ENCODE measurements around the gene HPS1. TPM values are rescaled to one million over a fixed set of nuclear protein-coding genes. Genes with fewer than 3 reads are reported as not detected.

Gene HPS1
- total RNA-seq, 2 experiments from 2014 or later: 44.7 to 46.6 TPM

DNA sequence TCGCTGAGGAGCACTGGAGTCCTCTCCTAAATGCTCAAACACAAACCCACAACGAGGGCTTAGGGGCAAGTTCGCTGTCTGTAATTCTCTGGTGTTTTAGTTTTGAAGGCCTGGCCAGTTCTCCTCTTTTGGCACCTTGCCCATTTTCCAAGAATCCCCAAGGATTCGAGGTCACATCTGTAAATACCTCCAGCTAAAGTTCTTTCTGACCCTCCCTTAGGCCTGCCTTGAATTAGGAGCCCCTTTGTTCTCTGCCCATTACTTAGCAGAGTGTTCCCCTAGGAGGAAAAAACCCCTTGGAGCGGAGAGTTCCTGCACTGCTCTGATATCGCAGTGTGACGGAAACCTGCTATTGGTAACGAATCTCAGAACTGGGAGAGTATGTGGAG, 31.0 kb downstream of the HPS1 start:
- Mint-ChIP-seq H3K27ac (no peak overlapping the region), H3K36me3 (peaks cover 2% of the 10 kb centered on the region), H3K4me3 (no peak overlapping the region), H3K4me1 (peaks cover 19% of the 10 kb centered on the region), H3K9me3 (no peaks in the 10 kb centered on the region), H3K27me3 (no peaks in the 10 kb centered on the region)
- DNase-seq: no peak

DNA sequence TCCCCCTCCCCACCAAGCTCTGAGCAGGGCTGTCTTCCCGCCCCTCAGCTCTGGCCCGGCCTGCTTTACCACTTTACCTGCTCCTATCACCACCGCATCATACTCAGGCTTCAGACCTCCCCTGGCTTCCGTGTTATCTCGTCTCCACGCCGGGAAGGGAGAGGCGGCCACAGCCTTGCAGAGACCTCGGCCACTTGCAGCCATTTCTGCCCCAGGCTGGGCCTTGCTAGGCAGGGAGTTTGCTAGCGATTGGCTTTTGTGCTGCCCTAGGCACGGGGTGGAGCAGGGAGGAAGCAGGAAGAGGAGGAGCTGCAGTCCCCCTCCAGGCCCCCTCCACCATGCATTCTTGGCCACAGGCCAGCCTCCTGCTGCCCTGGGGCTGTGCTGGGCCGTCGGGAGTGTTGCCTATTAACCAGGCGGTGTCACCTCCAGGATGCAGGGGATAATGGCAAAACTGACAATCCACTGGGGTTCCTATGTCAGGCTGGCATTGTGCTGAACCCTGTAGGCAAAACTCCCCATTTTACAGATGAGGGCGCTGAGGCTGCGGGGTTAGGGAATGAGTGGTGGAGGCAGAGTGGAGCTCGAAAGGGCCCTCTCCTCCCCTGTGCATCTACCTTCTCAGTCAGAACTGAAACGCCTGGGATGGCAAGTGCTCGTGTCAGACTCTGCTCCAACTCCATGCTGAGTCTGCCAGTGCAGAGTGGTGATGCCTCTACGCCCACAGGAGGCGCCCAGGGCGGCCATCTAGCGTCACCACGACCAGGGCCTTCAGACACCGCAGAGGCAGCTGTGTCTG, 31.6 kb downstream of the HPS1 start, which contains the start of gene PYROXD2:
PYROXD2 (minus strand) TSS at position 251 of the 799 bp plus-strand sequence; CDS start at position 204, 47 bp downstream.
- H3K36me3 Mint-ChIP-seq: peaks cover 2% of the 10 kb centered on the region
- no peaks in the 10 kb centered on the region for H3K27me3 Mint-ChIP-seq
- H3K4me3 Mint-ChIP-seq: peak within 1 kb of the TSS; percentile 91

DNA sequence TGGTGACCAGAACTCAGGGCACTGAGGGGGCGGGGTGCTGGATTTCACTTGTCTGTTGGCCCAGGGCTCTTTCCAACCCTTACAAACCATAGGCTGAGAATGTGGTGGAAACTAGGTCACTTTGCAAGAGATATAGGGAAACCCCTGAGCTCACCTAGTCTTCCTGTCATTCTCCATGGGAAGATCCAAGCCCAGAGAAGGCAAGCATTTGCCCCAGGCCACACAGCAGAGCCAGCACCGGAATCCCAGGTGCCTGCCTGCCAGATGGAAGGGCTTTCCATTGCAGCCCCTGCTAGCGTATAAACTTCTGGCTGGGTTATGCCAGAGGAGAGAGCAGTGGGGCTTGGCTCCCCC, 32.2 kb downstream of the HPS1 start:
- H3K27me3 Mint-ChIP-seq: no peaks in the 10 kb centered on the region
- H3K4me3 Mint-ChIP-seq: peak overlapping the region; percentile 91
- H3K9me3 Mint-ChIP-seq: no peaks in the 10 kb centered on the region
- H3K27ac Mint-ChIP-seq: peak overlapping the region; percentile 93
- DNase-seq: no peak
- peaks cover 2% of the 10 kb centered on the region for H3K36me3 Mint-ChIP-seq
- H3K4me1 Mint-ChIP-seq: peaks cover 19% of the 10 kb centered on the region

More for the DNA sequence above, 31.6 kb downstream of the HPS1 start, which contains the start of gene PYROXD2:
- no peaks in the 10 kb centered on the region for H3K9me3 Mint-ChIP-seq
- H3K4me1 Mint-ChIP-seq: peaks cover 19% of the 10 kb centered on the region
- H3K27ac Mint-ChIP-seq: peak within 1 kb of the TSS; percentile 93
- peak; percentile 40 for DNase-seq

DNA sequence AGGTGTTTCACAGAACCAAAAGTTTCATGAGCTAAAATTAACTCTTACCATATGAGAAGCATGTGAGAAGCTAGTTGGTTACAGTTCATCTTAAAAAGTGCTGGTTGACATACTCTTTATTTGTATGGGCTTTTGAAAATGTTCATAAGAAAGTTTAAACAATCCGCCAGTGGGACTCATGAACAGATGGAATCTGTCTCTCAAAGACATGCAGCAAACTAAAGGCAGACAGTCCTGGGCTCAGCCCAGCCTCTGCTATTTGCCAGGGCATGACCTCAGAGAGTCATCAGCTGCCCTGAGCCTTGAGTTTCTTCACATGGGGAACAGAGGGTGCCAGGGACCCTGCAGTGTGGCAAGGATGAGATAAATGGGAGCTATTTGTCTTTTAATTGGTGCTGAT, 35.0 kb downstream of the HPS1 start:
- Mint-ChIP-seq H3K27me3 (no peaks in the 10 kb centered on the region), H3K36me3 (peaks cover 2% of the 10 kb centered on the region), H3K4me3 (no peak overlapping the region), H3K9me3 (no peaks in the 10 kb centered on the region), H3K4me1 (peaks cover 19% of the 10 kb centered on the region), H3K27ac (no peak overlapping the region)
- DNase-seq: no peak

DNA sequence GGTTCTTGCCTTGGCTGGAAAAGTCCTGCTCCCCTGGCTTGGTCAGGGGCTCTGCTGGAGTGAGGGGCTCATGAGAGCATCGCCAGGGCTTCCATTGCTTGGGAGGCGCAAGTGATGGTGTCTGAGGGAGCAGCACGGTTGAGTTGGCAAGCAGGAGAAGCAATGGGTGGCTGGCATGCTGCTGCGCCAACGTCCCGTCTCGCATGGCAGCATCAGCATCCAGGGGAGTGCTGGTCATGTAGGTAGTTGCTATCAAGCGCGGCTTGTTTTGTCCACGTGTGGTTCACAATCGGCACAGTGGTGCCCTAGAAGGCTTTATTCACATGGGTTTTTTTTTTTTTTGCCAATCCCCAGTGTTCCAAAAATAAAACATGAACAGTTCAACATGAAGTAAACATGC, 35.6 kb downstream of the HPS1 start:
- no peak overlapping the region for H3K4me3 Mint-ChIP-seq
- H3K36me3 Mint-ChIP-seq: peaks cover 2% of the 10 kb centered on the region
- peaks cover 19% of the 10 kb centered on the region for H3K4me1 Mint-ChIP-seq
- H3K9me3 Mint-ChIP-seq: no peaks in the 10 kb centered on the region
- H3K27ac Mint-ChIP-seq: no peak overlapping the region
- H3K27me3 Mint-ChIP-seq: no peaks in the 10 kb centered on the region
- no peak for DNase-seq

DNA sequence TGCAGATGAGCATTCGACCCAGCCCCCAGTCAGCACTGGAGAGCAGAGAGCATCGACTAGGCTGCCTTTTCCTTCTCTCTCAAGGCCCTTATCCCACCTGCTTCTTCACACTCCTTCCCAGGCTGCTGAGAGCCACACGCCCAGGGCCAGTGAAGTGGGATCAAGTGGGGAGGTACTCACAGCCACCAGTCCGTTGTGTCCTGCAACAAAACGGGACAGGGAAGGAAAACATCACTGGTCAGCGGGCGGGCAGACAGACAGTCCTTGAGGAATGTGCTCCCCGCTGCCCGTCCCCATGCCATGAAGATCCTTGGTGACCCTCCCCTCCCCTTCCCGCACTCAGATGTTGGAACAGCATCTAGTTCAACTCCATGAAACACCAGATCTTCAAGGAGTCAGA, 36.0 kb downstream of the HPS1 start:
- H3K27me3 Mint-ChIP-seq: no peaks in the 10 kb centered on the region
- no peak overlapping the region for H3K27ac Mint-ChIP-seq
- H3K9me3 Mint-ChIP-seq: no peaks in the 10 kb centered on the region
- H3K36me3 Mint-ChIP-seq: peaks cover 2% of the 10 kb centered on the region
- no peak overlapping the region for H3K4me3 Mint-ChIP-seq
- DNase-seq: no peak
- H3K4me1 Mint-ChIP-seq: peaks cover 19% of the 10 kb centered on the region

DNA sequence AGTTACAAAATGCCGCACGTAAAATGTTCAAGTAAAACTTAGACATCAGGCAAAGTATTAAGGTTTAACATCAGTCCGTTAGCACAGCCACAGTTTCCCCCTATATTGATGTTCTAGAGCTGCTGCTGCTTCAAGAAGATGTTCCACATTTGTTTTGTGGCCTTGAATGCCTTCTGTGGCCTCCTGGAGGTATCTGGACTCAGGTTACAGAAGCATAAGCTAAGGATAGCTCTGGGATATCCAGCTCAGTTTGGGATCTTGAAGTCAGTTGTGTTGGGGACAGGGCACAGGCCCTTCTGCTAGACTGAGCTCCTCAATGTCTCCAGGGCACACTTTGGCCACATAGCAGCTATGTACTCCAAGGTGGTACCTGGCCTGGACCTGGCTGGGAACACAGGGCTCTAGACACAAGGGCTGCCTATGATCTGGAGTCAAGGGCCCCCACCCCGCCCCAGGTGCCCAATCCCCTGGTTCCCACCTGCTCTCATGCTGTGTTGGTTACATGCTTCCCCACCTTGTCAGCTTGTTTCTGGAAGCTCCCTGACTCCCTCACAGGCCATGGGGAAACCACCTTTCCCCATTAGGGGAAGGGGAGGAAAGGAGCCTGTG, 36.5 kb downstream of the HPS1 start:
- Mint-ChIP-seq H3K36me3 (peaks cover 2% of the 10 kb centered on the region), H3K27ac (no peak overlapping the region), H3K9me3 (no peaks in the 10 kb centered on the region), H3K27me3 (no peaks in the 10 kb centered on the region), H3K4me1 (peaks cover 17% of the 10 kb centered on the region), H3K4me3 (no peak overlapping the region)
- DNase-seq: no peak

DNA sequence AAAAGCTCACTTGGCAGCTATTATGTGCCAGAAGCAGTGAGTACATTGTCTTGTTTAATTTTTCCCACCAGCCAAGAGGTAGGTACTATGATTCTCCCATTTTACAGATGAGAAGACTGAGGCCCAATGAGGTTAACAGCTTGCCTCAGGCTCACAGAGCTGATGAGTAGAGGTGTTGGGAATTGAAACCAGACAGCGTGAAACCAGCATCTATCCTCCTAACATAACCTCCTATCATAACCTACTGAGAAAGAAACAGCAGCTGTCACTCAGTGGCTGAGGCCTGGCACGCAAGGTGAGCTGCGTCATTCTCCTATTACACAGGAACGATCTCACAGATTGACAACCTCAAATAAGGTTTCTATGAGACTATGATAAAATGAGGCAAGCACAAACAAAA, 37.9 kb downstream of the HPS1 start:
- peaks cover 14% of the 10 kb centered on the region for H3K4me1 Mint-ChIP-seq
- no peaks in the 10 kb centered on the region for H3K9me3 Mint-ChIP-seq
- no peak for DNase-seq
- H3K36me3 Mint-ChIP-seq: no peaks in the 10 kb centered on the region
- H3K27me3 Mint-ChIP-seq: no peaks in the 10 kb centered on the region
- H3K27ac Mint-ChIP-seq: no peak overlapping the region
- H3K4me3 Mint-ChIP-seq: no peak overlapping the region

DNA sequence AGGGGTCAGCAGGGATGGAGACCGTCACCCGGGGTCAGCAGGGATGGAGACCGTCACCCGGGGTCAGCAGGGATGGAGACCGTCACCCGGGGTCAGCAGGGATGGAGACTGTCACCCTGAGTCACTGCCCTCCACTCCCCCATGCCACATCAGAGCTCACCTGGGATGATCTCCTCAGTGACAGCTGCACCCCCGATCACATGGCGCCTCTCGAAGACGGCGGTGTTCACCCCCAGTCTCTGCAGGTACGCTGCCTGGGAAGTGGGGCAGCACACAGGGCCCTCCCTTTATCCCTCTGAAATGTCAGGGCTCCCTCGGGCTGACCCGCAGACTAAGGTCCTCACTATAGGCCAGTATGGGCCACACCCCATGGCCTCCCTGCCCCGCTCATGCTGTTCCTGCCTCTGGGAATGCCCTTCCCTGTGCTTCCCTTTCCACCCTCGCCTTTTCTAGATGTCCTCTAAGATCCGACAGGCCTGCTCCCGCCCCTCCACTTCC, 38.9 kb downstream of the HPS1 start:
- Mint-ChIP-seq H3K9me3 (no peaks in the 10 kb centered on the region), H3K27ac (no peak overlapping the region), H3K4me1 (peaks cover 18% of the 10 kb centered on the region), H3K27me3 (no peaks in the 10 kb centered on the region), H3K4me3 (no peak overlapping the region), H3K36me3 (peaks cover 4% of the 10 kb centered on the region)
- DNase-seq: no peak

DNA sequence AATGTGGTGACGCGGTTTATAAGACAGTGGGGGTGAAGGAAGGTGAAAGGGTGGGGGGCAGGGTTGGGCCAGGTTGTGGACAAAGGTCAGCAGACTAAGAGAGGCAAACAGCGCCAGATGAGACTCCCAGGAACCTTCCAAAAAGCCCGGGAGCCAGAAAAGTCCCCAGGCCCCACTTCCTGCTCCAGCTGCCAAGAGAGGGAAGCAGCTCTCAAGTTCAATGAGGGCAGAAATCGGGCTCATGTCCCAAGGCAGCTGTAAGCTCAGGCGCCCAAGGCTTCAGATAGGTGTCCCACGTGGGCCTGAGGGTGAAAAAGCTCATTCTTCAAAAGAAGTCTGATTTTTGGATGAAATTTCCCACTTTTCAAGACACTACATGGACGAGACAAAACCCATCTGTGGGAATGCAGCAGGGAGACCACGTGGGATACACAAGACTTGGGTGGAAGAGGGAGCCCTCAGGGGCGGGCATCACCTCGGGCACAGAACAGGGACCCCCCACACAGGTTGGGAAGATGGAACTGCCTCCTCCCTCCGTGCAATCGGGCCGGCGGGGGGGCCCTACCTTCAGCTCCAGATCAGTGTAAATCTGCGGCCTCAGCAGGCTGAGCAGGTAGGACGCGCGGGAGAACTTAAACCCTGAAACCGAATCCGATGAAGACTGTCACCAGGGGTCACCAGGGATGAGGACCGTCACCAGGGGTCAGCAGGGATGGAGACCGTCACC, 39.6 kb downstream of the HPS1 start:
- peaks cover 15% of the 10 kb centered on the region for H3K4me1 Mint-ChIP-seq

DNA sequence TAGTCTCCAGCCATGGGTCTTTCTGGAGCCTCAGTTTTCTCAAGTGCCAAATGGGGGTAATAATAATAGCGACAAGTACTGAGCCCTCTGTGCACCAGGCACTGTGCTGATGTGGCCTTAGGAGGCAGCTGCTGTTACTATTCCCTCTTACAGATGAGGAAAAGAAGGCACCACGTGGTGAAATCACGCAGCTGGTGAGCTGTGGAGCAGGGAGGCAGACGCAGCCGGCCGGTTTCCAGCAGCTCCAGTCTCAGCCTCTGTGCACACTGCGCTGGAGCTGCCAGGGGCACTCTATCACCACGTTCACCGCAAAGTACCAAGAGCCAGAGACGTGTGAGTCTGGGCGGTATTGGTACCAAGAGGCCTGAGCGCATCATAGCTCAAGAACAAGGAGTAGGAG, 41.3 kb downstream of the HPS1 start:
- peaks cover 7% of the 10 kb centered on the region for H3K36me3 Mint-ChIP-seq
- no peak overlapping the region for H3K27ac Mint-ChIP-seq
- peaks cover 15% of the 10 kb centered on the region for H3K4me1 Mint-ChIP-seq
- H3K9me3 Mint-ChIP-seq: no peaks in the 10 kb centered on the region
- H3K4me3 Mint-ChIP-seq: no peak overlapping the region
- DNase-seq: no peak
- no peaks in the 10 kb centered on the region for H3K27me3 Mint-ChIP-seq

More for the DNA sequence above, 39.6 kb downstream of the HPS1 start:
- Mint-ChIP-seq H3K27me3 (no peaks in the 10 kb centered on the region), H3K36me3 (peaks cover 7% of the 10 kb centered on the region), H3K27ac (no peak overlapping the region), H3K4me3 (no peak overlapping the region), H3K9me3 (no peaks in the 10 kb centered on the region)
- no peak for DNase-seq

DNA sequence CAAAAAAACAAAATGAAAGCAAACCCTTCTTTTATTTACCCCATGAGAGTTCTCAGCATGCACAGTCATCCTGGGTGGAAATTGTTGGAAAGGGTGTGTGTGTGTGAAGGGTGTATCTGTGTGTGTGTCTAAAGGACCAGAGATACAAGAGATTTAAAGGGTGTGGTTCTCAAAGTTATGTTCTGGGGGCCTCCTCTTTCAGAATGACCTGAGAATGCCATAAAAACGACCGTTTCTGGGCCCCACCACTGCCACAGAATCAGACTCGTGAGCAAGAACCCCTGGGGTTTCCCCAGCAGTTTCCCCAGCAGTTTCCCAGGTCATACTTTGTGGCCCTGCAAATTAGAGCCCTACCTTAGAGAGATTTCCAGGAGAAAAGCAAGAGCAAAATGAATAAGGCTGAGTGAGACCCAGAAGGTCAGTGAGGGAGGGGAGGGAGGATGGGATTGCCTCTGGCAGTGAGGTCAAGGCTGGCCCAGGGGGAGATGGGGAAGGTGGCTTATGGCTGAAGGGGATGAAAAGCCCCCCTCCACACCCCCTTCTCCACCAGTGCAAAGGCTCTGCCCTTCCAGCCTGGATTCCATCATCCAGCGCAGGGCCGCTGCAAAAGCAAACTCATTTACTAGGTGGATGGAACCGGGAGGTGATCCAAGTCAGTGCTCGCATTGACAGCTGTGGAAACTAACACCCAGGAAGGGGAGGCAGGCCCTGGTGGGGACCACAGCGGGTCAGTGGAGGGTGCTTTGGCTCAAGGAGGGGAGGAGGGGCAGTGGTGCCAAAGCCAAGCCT, 42.0 kb downstream of the HPS1 start:
- DNase-seq: peak; percentile 14
- no peaks in the 10 kb centered on the region for H3K9me3 Mint-ChIP-seq
- H3K4me3 Mint-ChIP-seq: no peak overlapping the region
- H3K27me3 Mint-ChIP-seq: no peaks in the 10 kb centered on the region
- H3K36me3 Mint-ChIP-seq: peaks cover 7% of the 10 kb centered on the region
- H3K27ac Mint-ChIP-seq: peak overlapping the region; percentile 61
- H3K4me1 Mint-ChIP-seq: peaks cover 15% of the 10 kb centered on the region

DNA sequence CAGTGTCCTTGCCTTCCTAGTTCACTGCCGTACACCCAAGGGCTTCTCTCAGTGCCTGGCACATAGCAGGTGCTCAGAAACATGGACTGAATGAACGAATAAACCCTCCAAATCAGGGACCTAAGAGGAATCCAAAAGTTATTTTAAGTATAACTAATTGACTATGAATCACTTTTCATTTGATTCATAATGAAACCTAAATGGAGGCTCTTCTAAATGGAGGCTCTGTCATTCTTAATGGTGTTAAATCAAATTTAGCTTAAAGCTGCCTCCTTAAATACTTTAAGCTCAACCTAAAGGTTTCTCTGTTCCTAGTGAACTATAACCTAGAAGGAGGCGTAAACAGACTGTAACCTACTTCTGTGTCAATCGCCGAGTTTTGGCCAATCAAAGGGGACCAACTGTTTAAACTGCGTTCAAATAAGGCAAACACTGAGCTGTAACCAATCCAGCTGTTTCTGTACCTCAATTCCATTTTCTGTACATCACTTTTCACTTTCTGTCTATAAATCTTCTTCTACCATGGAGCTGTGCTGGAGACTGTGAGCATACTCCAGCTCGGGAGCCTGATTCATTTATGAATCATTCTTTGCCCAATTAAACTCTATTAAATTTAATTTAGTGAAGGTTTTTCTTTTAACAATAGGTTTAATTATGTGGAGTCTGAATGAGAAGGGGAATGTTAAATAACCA, 42.8 kb downstream of the HPS1 start:
- Mint-ChIP-seq H3K4me3 (no peak overlapping the region), H3K36me3 (peaks cover 7% of the 10 kb centered on the region), H3K4me1 (peaks cover 15% of the 10 kb centered on the region)

More for the DNA sequence above, 42.8 kb downstream of the HPS1 start:
- H3K27ac Mint-ChIP-seq: peak overlapping the region; percentile 84
- no peaks in the 10 kb centered on the region for H3K9me3 Mint-ChIP-seq
- DNase-seq: no peak
- H3K27me3 Mint-ChIP-seq: no peaks in the 10 kb centered on the region

Measured in activated naive CD8-positive, alpha-beta T cell treated with anti-CD3 and anti-CD28 coated beads for 36 hours (primary cell).